Parathyroid adenoma (tissue), 2 donors: Measurements from ENCODE around the gene NOX3.

Experiments
- H2AFZ ChIP-seq: fragments of 300-600 bp; sonication (generic); one replicate; pipeline ENCODE4 v1.7.0; 2017; ENCODE audit warnings: antibody characterized with exemption, mild to moderate bottlenecking
- H3K27ac ChIP-seq: fragments of 300-600 bp; sonication (generic); one replicate; pipeline ENCODE4 v1.7.0; 2017
- H3K27me3 ChIP-seq: fragments of 300-600 bp; sonication (generic); one replicate; pipeline ENCODE4 v1.7.0; 2017; ENCODE audit warnings: low read length; ENCODE audit not compliant: control insufficient read depth, insufficient read depth
- H3K36me3 ChIP-seq: fragments of 300-600 bp; sonication (generic); one replicate; pipeline ENCODE4 v1.7.0; 2017; ENCODE audit warnings: low read length; ENCODE audit not compliant: control insufficient read depth, insufficient read depth
- H3K4me1 ChIP-seq: fragments of 300-600 bp; sonication (generic); one replicate; pipeline ENCODE4 v1.7.0; 2017; ENCODE audit warnings: control low read depth
- H3K4me2 ChIP-seq: fragments of 300-600 bp; sonication (generic); one replicate; pipeline ENCODE4 v1.7.0; 2017; ENCODE audit warnings: low read length
- H3K4me3 ChIP-seq: fragments of 300-600 bp; sonication (generic); one replicate; pipeline ENCODE4 v1.7.0; 2017; ENCODE audit warnings: low read depth, low read length
- H3K79me2 ChIP-seq: fragments of 300-600 bp; sonication (generic); one replicate; pipeline ENCODE4 v1.7.0; 2017; ENCODE audit warnings: control low read depth
- H3K9ac ChIP-seq: fragments of 300-600 bp; sonication (generic); one replicate; pipeline ENCODE4 v1.7.0; 2017; ENCODE audit warnings: mild to moderate bottlenecking
- H3K9me3 ChIP-seq: fragments of 300-600 bp; sonication (generic); one replicate; pipeline ENCODE4 v1.7.0; 2017; ENCODE audit warnings: low read length; ENCODE audit not compliant: control insufficient read depth
- TF ChIP-seq, protein P1 (sequence below): fragments of 300-600 bp; sonication (generic); IDR thresholded peaks from one replicate; pipeline ENCODE4 v1.7.0; 2017; ENCODE audit warnings: antibody characterized with exemption, mild to moderate bottlenecking
- donor health status: primary hyperparathyroidism.

Gene NOX3

DNA sequence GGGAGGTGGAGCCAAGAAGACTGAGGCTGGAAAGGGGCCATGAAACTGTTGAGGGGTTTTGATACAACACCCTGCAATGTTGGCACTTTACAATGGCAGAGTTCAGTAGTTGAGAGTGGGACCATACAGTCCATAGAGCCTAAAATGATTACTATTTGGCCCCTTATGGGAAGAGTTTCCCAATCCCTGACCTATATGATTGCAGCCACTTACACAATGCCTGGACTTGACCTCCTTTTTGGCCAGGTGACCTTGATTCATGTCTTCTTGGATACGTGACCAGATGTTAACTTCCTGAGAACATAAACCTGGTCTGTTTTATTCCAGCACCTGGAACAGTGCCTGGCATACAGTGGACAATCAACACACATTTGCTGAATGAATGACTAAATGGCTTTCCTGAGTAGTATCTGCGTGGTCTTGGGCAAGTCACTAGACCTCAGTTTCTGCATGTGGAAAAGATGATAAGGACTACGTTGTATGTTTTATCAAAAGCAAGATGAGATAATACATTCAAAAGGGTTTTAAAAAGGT is 58.4 kb downstream of the NOX3 start:
- no peaks in the 10 kb centered on the region for H3K27me3 ChIP-seq
- H2AFZ ChIP-seq = no peak overlapping the region
- H3K4me2 ChIP-seq = no peak overlapping the region
- no peaks in the 10 kb centered on the region for H3K79me2 ChIP-seq
- H3K9ac ChIP-seq = no peak overlapping the region
- no peak overlapping the region for H3K27ac ChIP-seq
- H3K9me3 ChIP-seq = no peaks in the 10 kb centered on the region
- TF ChIP-seq, protein P1, sequence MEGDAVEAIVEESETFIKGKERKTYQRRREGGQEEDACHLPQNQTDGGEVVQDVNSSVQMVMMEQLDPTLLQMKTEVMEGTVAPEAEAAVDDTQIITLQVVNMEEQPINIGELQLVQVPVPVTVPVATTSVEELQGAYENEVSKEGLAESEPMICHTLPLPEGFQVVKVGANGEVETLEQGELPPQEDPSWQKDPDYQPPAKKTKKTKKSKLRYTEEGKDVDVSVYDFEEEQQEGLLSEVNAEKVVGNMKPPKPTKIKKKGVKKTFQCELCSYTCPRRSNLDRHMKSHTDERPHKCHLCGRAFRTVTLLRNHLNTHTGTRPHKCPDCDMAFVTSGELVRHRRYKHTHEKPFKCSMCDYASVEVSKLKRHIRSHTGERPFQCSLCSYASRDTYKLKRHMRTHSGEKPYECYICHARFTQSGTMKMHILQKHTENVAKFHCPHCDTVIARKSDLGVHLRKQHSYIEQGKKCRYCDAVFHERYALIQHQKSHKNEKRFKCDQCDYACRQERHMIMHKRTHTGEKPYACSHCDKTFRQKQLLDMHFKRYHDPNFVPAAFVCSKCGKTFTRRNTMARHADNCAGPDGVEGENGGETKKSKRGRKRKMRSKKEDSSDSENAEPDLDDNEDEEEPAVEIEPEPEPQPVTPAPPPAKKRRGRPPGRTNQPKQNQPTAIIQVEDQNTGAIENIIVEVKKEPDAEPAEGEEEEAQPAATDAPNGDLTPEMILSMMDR = no peak
- H3K36me3 ChIP-seq = no peaks in the 10 kb centered on the region
- H3K4me3 ChIP-seq = no peak overlapping the region
- no peaks in the 10 kb centered on the region for H3K4me1 ChIP-seq

DNA sequence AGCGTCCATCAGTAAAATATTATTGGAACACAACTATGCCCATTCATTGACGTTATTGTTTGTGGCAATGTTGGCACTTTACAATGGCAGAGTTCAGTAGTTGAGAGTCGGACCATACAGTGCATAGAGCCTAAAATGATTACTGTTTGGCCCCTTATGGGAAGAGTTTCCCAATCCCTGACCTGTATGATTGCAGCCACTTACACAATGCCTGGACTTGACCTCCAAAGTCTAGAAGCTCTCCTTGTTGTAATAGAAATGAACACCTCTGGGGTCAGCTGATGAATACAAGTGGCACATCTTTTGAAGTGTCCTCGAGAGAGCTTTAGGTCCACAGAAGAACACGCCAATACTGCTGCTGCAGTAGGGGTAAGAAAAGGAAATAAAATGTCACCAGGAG is 59.0 kb downstream of the NOX3 start:
- Histone ChIP-seq H3K27ac (no peak overlapping the region), H2AFZ (no peak overlapping the region), H3K79me2 (no peaks in the 10 kb centered on the region), H3K27me3 (no peaks in the 10 kb centered on the region), H3K36me3 (no peaks in the 10 kb centered on the region), H3K9ac (no peak overlapping the region), H3K9me3 (no peaks in the 10 kb centered on the region), H3K4me3 (no peak overlapping the region), H3K4me2 (no peak overlapping the region), H3K4me1 (no peaks in the 10 kb centered on the region)
- TF ChIP-seq, protein P1 = no peak

DNA sequence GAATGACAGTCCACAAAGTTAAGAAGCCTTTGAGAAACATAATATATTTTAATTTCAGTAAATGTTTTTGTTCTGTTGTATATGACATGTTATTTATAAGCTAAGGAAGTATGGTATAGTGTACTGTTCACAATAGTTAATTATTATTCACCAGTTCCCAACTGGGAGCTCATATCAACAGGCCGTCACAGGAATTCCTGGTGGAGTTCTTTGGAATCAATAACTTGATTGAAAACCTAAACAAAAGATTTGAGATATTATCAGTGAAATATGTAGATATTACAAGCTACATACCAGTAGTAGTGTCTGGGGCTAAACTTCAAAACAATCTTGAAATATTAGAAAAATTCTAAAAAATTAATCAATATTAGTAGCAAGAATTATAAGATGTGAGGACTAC is 60.3 kb downstream of the NOX3 start:
- TF ChIP-seq, protein P1 = no peak
- H3K4me1 ChIP-seq = no peaks in the 10 kb centered on the region
- no peak overlapping the region for H3K9ac ChIP-seq
- H3K36me3 ChIP-seq = no peaks in the 10 kb centered on the region
- H3K4me3 ChIP-seq = no peak overlapping the region
- no peak overlapping the region for H3K27ac ChIP-seq
- no peaks in the 10 kb centered on the region for H3K79me2 ChIP-seq
- H3K4me2 ChIP-seq = no peak overlapping the region
- no peaks in the 10 kb centered on the region for H3K9me3 ChIP-seq
- H2AFZ ChIP-seq = no peak overlapping the region
- no peaks in the 10 kb centered on the region for H3K27me3 ChIP-seq

DNA sequence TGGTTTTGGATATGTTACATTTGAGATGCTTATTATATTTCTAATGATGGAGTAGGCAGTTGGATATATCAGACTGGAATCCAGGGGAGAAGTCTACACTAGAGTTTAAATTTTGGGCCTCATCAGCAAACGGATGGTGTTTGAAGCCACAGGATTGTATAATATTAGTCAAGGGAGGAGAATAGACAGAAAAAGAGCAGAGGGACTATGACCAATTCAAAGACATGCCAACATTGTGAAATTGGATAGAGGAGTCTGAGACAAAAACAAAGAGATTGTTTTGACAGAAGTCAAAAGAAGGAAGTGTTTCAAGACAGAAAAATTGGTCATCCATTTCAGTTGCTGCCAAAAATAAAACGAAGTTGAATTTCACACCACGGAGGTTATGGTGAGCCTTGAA is 66.5 kb downstream of the NOX3 start:
- H3K36me3 ChIP-seq = no peaks in the 10 kb centered on the region

DNA sequence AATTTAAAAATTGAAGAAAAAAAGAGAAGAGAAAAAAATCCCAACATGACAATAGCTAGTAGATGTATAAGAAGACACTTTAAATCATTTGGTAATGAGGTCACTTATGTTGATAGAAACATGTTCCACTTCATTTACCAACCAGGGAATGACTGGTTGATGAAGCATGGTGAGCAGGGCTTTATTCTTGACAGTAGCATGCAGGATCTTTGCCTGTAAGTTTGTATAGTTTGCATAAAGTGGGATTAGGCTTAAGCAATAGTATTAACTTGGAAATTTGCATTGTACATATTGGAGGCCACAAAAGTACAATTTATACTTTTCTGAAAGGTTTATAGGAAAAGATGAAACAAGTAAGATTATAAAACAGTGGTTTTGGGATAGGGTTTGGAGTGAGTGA is 67.0 kb downstream of the NOX3 start:
- H3K4me2 ChIP-seq = no peak overlapping the region
- no peaks in the 10 kb centered on the region for H3K27me3 ChIP-seq
- no peaks in the 10 kb centered on the region for H3K4me1 ChIP-seq
- H2AFZ ChIP-seq = no peak overlapping the region
- H3K9me3 ChIP-seq = no peaks in the 10 kb centered on the region
- H3K27ac ChIP-seq = no peak overlapping the region
- TF ChIP-seq, protein P1 = no peak
- H3K79me2 ChIP-seq = no peaks in the 10 kb centered on the region
- H3K36me3 ChIP-seq = no peaks in the 10 kb centered on the region
- H3K9ac ChIP-seq = no peak overlapping the region
- no peak overlapping the region for H3K4me3 ChIP-seq

More for the DNA sequence above, 66.5 kb downstream of the NOX3 start:
- Histone ChIP-seq H3K27ac (no peak overlapping the region), H3K4me2 (no peak overlapping the region), H3K4me3 (no peak overlapping the region), H2AFZ (no peak overlapping the region), H3K27me3 (no peaks in the 10 kb centered on the region), H3K9ac (no peak overlapping the region), H3K79me2 (no peaks in the 10 kb centered on the region), H3K4me1 (no peaks in the 10 kb centered on the region), H3K9me3 (no peaks in the 10 kb centered on the region)
- TF ChIP-seq, protein P1 = no peak
